GM04504 (cell line): ENCODE measurements around the gene ZEB2.

Experiments used
- DNase-seq: peaks from one replicate; pipeline ENCODE4 v3.0.0-alpha.2; 2012; ENCODE audit warnings: low read depth

The ZEB2 gene

GRCh38 chr2:144495227-144496091 lies 24.5 kb downstream of the ZEB2 start:
- no peak for DNase-seq

GRCh38 chr2:144493027-144493809 lies 26.7 kb downstream of the ZEB2 start:
- DNase-seq = no peak

GRCh38 chr2:144490857-144491256 lies 29.1 kb downstream of the ZEB2 start:
- no peak for DNase-seq

- no peak for DNase-seq
These were observed 29.9 kb downstream of the ZEB2 start for GRCh38 chr2:144490017-144490416.

GRCh38 chr2:144489315-144489916 lies 30.5 kb downstream of the ZEB2 start:
- no peak for DNase-seq

- no peak for DNase-seq
These were observed 35.5 kb downstream of the ZEB2 start for GRCh38 chr2:144484201-144484948.

- DNase-seq = no peak
These were observed 38.3 kb downstream of the ZEB2 start for GRCh38 chr2:144481666-144482065.

- DNase-seq = no peak
These were observed 38.8 kb downstream of the ZEB2 start for GRCh38 chr2:144481109-144481508.

GRCh38 chr2:144480285-144480684 lies 39.6 kb downstream of the ZEB2 start:
- DNase-seq = no peak

- DNase-seq = no peak
These were observed 40.3 kb downstream of the ZEB2 start for GRCh38 chr2:144479659-144480058.

- peak; percentile 26 for DNase-seq
These were observed 40.8 kb downstream of the ZEB2 start for GRCh38 chr2:144479138-144479537.

GRCh38 chr2:144477957-144478311 lies 42.0 kb downstream of the ZEB2 start:
- DNase-seq = no peak

GRCh38 chr2:144477281-144477956 lies 42.5 kb downstream of the ZEB2 start:
- DNase-seq = no peak

- DNase-seq = no peak
These were observed 43.2 kb downstream of the ZEB2 start for GRCh38 chr2:144476682-144477081.

GRCh38 chr2:144475569-144476275 lies 44.2 kb downstream of the ZEB2 start:
- DNase-seq = no peak

GRCh38 chr2:144475044-144475443 lies 44.9 kb downstream of the ZEB2 start:
- no peak for DNase-seq

- DNase-seq = no peak
These were observed 45.9 kb downstream of the ZEB2 start for GRCh38 chr2:144474017-144474416.

GRCh38 chr2:144472911-144473310 lies 47.0 kb downstream of the ZEB2 start:
- DNase-seq = no peak

GRCh38 chr2:144472046-144472412 lies 47.9 kb downstream of the ZEB2 start:
- DNase-seq = no peak

- no peak for DNase-seq
These were observed 48.4 kb downstream of the ZEB2 start for GRCh38 chr2:144471305-144472045.
